Measurements from ENCODE around the gene FRMD3. TPM values are rescaled to one million over a fixed set of nuclear protein-coding genes. Genes with fewer than 3 reads are reported as not detected.
A peak's percentile ranks its signal among the peaks of the same experiment; 100 is the strongest.

The FRMD3 gene
- total RNA-seq, 1 experiment from 2014 or later = 1.9 TPM

GRCh38 chr9:83304686-83305085 is 233.5 kb downstream of the FRMD3 start:
- Histone ChIP-seq H2AFZ (no peak overlapping the region), H3K9me3 (ENCODE audit: insufficient read depth, low read depth) (no peaks in the 10 kb centered on the region), H3K4me2 (no peak overlapping the region), H3F3A (ENCODE audit: insufficient read depth, low read depth) (peaks cover 8% of the 10 kb centered on the region; the same call in 1 of the 2 replicates), H3K27me3 (ENCODE audit: insufficient read depth, low read depth) (no peaks in the 10 kb centered on the region), H3K9me2 (ENCODE audit: insufficient read depth) (no peaks in the 10 kb centered on the region), H3K4me1 (replicated peaks; ENCODE audit: insufficient read depth) (peaks cover 11% of the 10 kb centered on the region), H4K20me1 (ENCODE audit: insufficient read depth) (no peaks in the 10 kb centered on the region; the same call in 1 of the 2 replicates), H3K79me2 (ENCODE audit: low read depth) (no peaks in the 10 kb centered on the region), H3K36me3 (ENCODE audit: low read depth) (no peaks in the 10 kb centered on the region), H3K27ac (no peak overlapping the region), H3K4me3 (no peak overlapping the region)
- ChIA-PET POLR2A (ENCODE audit: unreplicated experiment) (no interaction called here), CTCF (no interaction called here)
- intact Hi-C loops (cut with micrococcal nuclease; ENCODE audit: unreplicated experiment) = no loop called here
- DNase-seq = no peak
- TF ChIP-seq, protein P1, sequence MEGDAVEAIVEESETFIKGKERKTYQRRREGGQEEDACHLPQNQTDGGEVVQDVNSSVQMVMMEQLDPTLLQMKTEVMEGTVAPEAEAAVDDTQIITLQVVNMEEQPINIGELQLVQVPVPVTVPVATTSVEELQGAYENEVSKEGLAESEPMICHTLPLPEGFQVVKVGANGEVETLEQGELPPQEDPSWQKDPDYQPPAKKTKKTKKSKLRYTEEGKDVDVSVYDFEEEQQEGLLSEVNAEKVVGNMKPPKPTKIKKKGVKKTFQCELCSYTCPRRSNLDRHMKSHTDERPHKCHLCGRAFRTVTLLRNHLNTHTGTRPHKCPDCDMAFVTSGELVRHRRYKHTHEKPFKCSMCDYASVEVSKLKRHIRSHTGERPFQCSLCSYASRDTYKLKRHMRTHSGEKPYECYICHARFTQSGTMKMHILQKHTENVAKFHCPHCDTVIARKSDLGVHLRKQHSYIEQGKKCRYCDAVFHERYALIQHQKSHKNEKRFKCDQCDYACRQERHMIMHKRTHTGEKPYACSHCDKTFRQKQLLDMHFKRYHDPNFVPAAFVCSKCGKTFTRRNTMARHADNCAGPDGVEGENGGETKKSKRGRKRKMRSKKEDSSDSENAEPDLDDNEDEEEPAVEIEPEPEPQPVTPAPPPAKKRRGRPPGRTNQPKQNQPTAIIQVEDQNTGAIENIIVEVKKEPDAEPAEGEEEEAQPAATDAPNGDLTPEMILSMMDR (conservative IDR thresholded peaks at IDR 0.05) = no peak
- no peak for TF ChIP-seq EZH2 (IDR thresholded peaks at IDR 0.05; ENCODE audit: low read depth)
- no TSS peak for BruUV-seq (replicated peaks)

DNA sequence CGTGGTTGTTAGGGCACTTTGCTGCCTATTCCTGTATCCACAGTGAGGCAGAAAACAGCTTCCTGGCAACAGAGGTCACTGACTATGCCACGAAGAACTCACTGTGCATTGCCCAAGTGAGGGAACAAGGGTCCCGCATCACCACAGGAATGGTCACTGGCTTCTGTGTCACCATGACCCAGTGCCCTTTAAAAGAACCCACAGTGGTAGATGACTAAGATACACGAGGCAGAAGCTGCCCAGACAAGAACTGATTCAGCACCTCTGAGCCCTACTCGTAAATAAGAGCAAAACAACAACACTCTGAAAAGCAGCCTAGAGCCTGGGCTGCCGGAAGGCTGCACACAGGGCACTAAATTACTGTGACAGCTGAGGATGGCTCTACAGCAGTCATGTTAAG is 238.6 kb downstream of the FRMD3 start:
- no peaks in the 10 kb centered on the region for H3K9me2 ChIP-seq (ENCODE audit: insufficient read depth)
- CTCF ChIA-PET = no interaction called here

DNA sequence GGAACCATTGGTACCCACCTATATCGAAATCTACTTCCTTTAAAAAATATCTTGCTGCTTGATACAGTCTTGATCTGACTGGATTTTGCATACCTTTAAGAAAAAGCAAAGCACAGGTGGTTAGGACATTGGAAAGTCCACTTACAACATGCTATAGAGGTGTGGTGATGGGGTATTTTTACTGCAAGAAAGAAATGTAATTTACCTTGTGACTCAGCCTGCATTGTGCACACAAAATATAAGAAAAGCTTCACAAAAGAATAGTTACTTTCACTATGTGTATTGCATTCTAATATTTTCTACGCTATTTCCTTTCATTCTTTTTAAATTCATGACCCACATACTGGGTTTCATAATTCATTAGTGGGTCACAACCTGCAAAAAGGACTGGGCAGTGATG is 239.1 kb downstream of the FRMD3 start:
- peak in 1 of 2 experiments; percentile 83 for DNase-seq
- Histone ChIP-seq H4K20me1 (ENCODE audit: insufficient read depth) (no peaks in the 10 kb centered on the region; the same call in 1 of the 2 replicates), H3K9me3 (ENCODE audit: insufficient read depth, low read depth) (no peaks in the 10 kb centered on the region; the same call in 1 of the 2 replicates), H3K27ac (peak overlapping the region; percentile 83), H3K36me3 (ENCODE audit: low read depth) (no peaks in the 10 kb centered on the region), H3K9me2 (ENCODE audit: insufficient read depth) (no peaks in the 10 kb centered on the region), H3F3A (ENCODE audit: insufficient read depth, low read depth) (peaks cover 24% of the 10 kb centered on the region), H3K79me2 (ENCODE audit: low read depth) (no peaks in the 10 kb centered on the region), H2AFZ (peak overlapping the region; percentile 52), H3K4me3 (peak overlapping the region; percentile 46), H3K27me3 (ENCODE audit: insufficient read depth, low read depth) (no peaks in the 10 kb centered on the region), H3K4me1 (replicated peaks; ENCODE audit: insufficient read depth) (peaks cover 36% of the 10 kb centered on the region), H3K4me2 (peak overlapping the region; percentile 77)
- TF ChIP-seq EZH2 (IDR thresholded peaks at IDR 0.05; ENCODE audit: low read depth) = no peak
- TF ChIP-seq, protein P1 (conservative IDR thresholded peaks at IDR 0.05) = no peak
- ChIA-PET CTCF (no interaction called here), POLR2A (ENCODE audit: unreplicated experiment) (no interaction called here)
- intact Hi-C loops (cut with micrococcal nuclease; ENCODE audit: unreplicated experiment) = no loop called here
- no TSS peak for BruUV-seq (replicated peaks)

More for the DNA sequence above, 238.6 kb downstream of the FRMD3 start:
- H3K9me3 ChIP-seq (ENCODE audit: insufficient read depth, low read depth) = no peaks in the 10 kb centered on the region; the same call in 1 of the 2 replicates
- no peaks in the 10 kb centered on the region; the same call in 1 of the 2 replicates for H4K20me1 ChIP-seq (ENCODE audit: insufficient read depth)
- peak; percentile 51 to 96 for DNase-seq
- POLR2A ChIA-PET (ENCODE audit: unreplicated experiment) = no interaction called here
- no peaks in the 10 kb centered on the region for H3K79me2 ChIP-seq (ENCODE audit: low read depth)
- H3K4me2 ChIP-seq = peak overlapping the region; percentile 77
- peak overlapping the region; percentile 83 for H3K27ac ChIP-seq
- no peaks in the 10 kb centered on the region for H3K36me3 ChIP-seq (ENCODE audit: low read depth)
- intact Hi-C loops (cut with micrococcal nuclease; ENCODE audit: unreplicated experiment) = no loop called here
- no peaks in the 10 kb centered on the region for H3K27me3 ChIP-seq (ENCODE audit: insufficient read depth, low read depth)
- peak overlapping the region; percentile 52; the same call in 1 of the 2 replicates for H2AFZ ChIP-seq
- no TSS peak for BruUV-seq (replicated peaks)
- H3K4me3 ChIP-seq = peak overlapping the region; percentile 46
- peaks cover 24% of the 10 kb centered on the region for H3F3A ChIP-seq (ENCODE audit: insufficient read depth, low read depth)
- TF ChIP-seq, protein P1 (conservative IDR thresholded peaks at IDR 0.05) = no peak
- TF ChIP-seq EZH2 (IDR thresholded peaks at IDR 0.05; ENCODE audit: low read depth) = no peak
- peaks cover 36% of the 10 kb centered on the region for H3K4me1 ChIP-seq (replicated peaks; ENCODE audit: insufficient read depth)
